ENCODE measurements around the gene PLA2G4E.

GRCh38 chr15:41969851-41970431, 50.9 kb downstream of the PLA2G4E start:
- TF ChIP-seq CTCF (IDR thresholded peaks at IDR 0.05), result no peak
- no peak for TF ChIP-seq POLR2A (IDR thresholded peaks at IDR 0.05)
